22Rv1 (cell line): ENCODE results near the gene GSTK1.
A peak's percentile ranks its signal among the peaks of the same experiment; 100 is the strongest.

Experiments
- CTCF ChIP-seq: fragments of 450-650 bp; IDR thresholded peaks from 2 replicates; pipeline ENCODE4 v1.5.1; 2017; ENCODE audit warnings: mild to moderate bottlenecking
- ZFX ChIP-seq: fragments of 450-650 bp; IDR thresholded peaks from 2 replicates; pipeline ENCODE4 v1.6.1; 2017; ENCODE audit warnings: antibody characterized with exemption, borderline replicate concordance

GRCh38 chr7:143256325-143256724, 6.9 kb upstream of the GSTK1 start:
- TF ChIP-seq CTCF = peak; percentile 9; the same call in 1 of the 2 replicates
- no peak for TF ChIP-seq ZFX
